Central memory CD8-positive, alpha-beta T cell (primary cell): Measurements from ENCODE around the gene LRMDA.

Experiments used
- ATAC-seq: fragments of 150-1000 bp; cut with Tn5 transposase; replicated peaks from 2 replicates; pipeline ENCODE4 v1.10.0; 2022; ENCODE audit warnings: mild to moderate bottlenecking, moderate FRiP score, moderate number of reproducible peaks; ENCODE audit not compliant: poor library complexity, severe bottlenecking; ENCODE audit errors: extremely low read depth
- DNase-seq, 2 donors: peaks; one replicate each; pipeline ENCODE4 v3.0.0; 2021; ENCODE audit warnings: low spot score in 2 of 2
- H3K27ac Mint-ChIP-seq: one replicate; pipeline ENCODE4 v1.8.0; 2022; ENCODE audit warnings: low read depth, mild to moderate bottlenecking, moderate library complexity, mixed read lengths
- H3K27me3 Mint-ChIP-seq: one replicate; pipeline ENCODE4 v1.8.0; 2022; ENCODE audit warnings: mixed read lengths
- H3K36me3 Mint-ChIP-seq: one replicate; pipeline ENCODE4 v1.8.0; 2022; ENCODE audit warnings: mild to moderate bottlenecking, moderate library complexity, mixed read lengths; ENCODE audit not compliant: insufficient read depth
- H3K4me1 Mint-ChIP-seq: one replicate; pipeline ENCODE4 v1.8.0; 2022; ENCODE audit warnings: mixed read lengths
- H3K4me3 Mint-ChIP-seq: one replicate; pipeline ENCODE4 v1.8.0; 2022; ENCODE audit warnings: mild to moderate bottlenecking, moderate library complexity, mixed read lengths
- H3K9me3 Mint-ChIP-seq: one replicate; pipeline ENCODE4 v1.8.0; 2022; ENCODE audit warnings: mixed read lengths

Gene LRMDA

GRCh38 chr10:76010703-76011102 is 579.3 kb downstream of the LRMDA start:
- Mint-ChIP-seq H3K36me3 (no peaks in the 10 kb centered on the region), H3K9me3 (no peaks in the 10 kb centered on the region), H3K27ac (no peak overlapping the region), H3K27me3 (no peaks in the 10 kb centered on the region), H3K4me3 (no peak overlapping the region), H3K4me1 (no peaks in the 10 kb centered on the region)
- no peak for DNase-seq
- ATAC-seq: no peak

- Mint-ChIP-seq H3K4me3 (no peak overlapping the region), H3K9me3 (no peaks in the 10 kb centered on the region), H3K27ac (no peak overlapping the region), H3K36me3 (no peaks in the 10 kb centered on the region), H3K4me1 (no peaks in the 10 kb centered on the region), H3K27me3 (no peaks in the 10 kb centered on the region)
- ATAC-seq: no peak
- DNase-seq: no peak
Observed at GRCh38 chr10:76012716-76013327, 581.4 kb downstream of the LRMDA start.

- no peak overlapping the region for H3K27ac Mint-ChIP-seq
- H3K9me3 Mint-ChIP-seq: no peaks in the 10 kb centered on the region
- no peaks in the 10 kb centered on the region for H3K4me1 Mint-ChIP-seq
- H3K36me3 Mint-ChIP-seq: no peaks in the 10 kb centered on the region
- DNase-seq (no peak), ATAC-seq (no peak)
- no peak overlapping the region for H3K4me3 Mint-ChIP-seq
- no peaks in the 10 kb centered on the region for H3K27me3 Mint-ChIP-seq
Observed at GRCh38 chr10:76015245-76015644, 583.8 kb downstream of the LRMDA start.

GRCh38 chr10:76017026-76017732 is 585.8 kb downstream of the LRMDA start:
- Mint-ChIP-seq H3K4me1 (no peaks in the 10 kb centered on the region), H3K36me3 (no peaks in the 10 kb centered on the region), H3K4me3 (no peak overlapping the region), H3K9me3 (no peaks in the 10 kb centered on the region), H3K27ac (no peak overlapping the region), H3K27me3 (no peaks in the 10 kb centered on the region)
- DNase-seq (no peak), ATAC-seq (no peak)

- H3K4me3 Mint-ChIP-seq: no peak overlapping the region
- H3K9me3 Mint-ChIP-seq: no peaks in the 10 kb centered on the region
- H3K4me1 Mint-ChIP-seq: no peaks in the 10 kb centered on the region
- ATAC-seq: no peak
- no peak overlapping the region for H3K27ac Mint-ChIP-seq
- no peaks in the 10 kb centered on the region for H3K27me3 Mint-ChIP-seq
- H3K36me3 Mint-ChIP-seq: no peaks in the 10 kb centered on the region
- DNase-seq: no peak
Observed at GRCh38 chr10:76017733-76018433, 586.5 kb downstream of the LRMDA start.

- no peak for ATAC-seq
- Mint-ChIP-seq H3K4me3 (no peak overlapping the region), H3K36me3 (no peaks in the 10 kb centered on the region), H3K4me1 (no peaks in the 10 kb centered on the region), H3K27me3 (no peaks in the 10 kb centered on the region), H3K9me3 (no peaks in the 10 kb centered on the region), H3K27ac (no peak overlapping the region)
- no peak for DNase-seq
Observed at GRCh38 chr10:76020630-76021029, 589.2 kb downstream of the LRMDA start.

- no peak for ATAC-seq
- Mint-ChIP-seq H3K36me3 (no peaks in the 10 kb centered on the region), H3K9me3 (no peaks in the 10 kb centered on the region), H3K27me3 (no peaks in the 10 kb centered on the region), H3K4me1 (no peaks in the 10 kb centered on the region), H3K27ac (no peak overlapping the region), H3K4me3 (no peak overlapping the region)
- DNase-seq: no peak
Observed at GRCh38 chr10:76021398-76021797, 590.0 kb downstream of the LRMDA start.

- no peaks in the 10 kb centered on the region for H3K9me3 Mint-ChIP-seq
Observed at GRCh38 chr10:76022366-76022765, 590.9 kb downstream of the LRMDA start.

GRCh38 chr10:76023007-76023406 is 591.6 kb downstream of the LRMDA start:
- Mint-ChIP-seq H3K4me3 (no peak overlapping the region), H3K27ac (no peak overlapping the region), H3K36me3 (no peaks in the 10 kb centered on the region), H3K9me3 (no peaks in the 10 kb centered on the region), H3K27me3 (no peaks in the 10 kb centered on the region), H3K4me1 (no peaks in the 10 kb centered on the region)
- ATAC-seq (no peak), DNase-seq (no peak)

More at GRCh38 chr10:76022366-76022765, 590.9 kb downstream of the LRMDA start:
- Mint-ChIP-seq H3K4me3 (no peak overlapping the region), H3K36me3 (no peaks in the 10 kb centered on the region), H3K27me3 (no peaks in the 10 kb centered on the region), H3K4me1 (no peaks in the 10 kb centered on the region), H3K27ac (no peak overlapping the region)
- no peak for ATAC-seq
- DNase-seq: no peak

GRCh38 chr10:76024460-76025123 is 593.2 kb downstream of the LRMDA start:
- H3K36me3 Mint-ChIP-seq: no peaks in the 10 kb centered on the region
- H3K4me1 Mint-ChIP-seq: no peaks in the 10 kb centered on the region
- DNase-seq (no peak), ATAC-seq (no peak)
- no peaks in the 10 kb centered on the region for H3K27me3 Mint-ChIP-seq
- no peaks in the 10 kb centered on the region for H3K9me3 Mint-ChIP-seq
- no peak overlapping the region for H3K27ac Mint-ChIP-seq
- H3K4me3 Mint-ChIP-seq: no peak overlapping the region

GRCh38 chr10:76025124-76025477 is 593.7 kb downstream of the LRMDA start:
- Mint-ChIP-seq H3K27me3 (no peaks in the 10 kb centered on the region), H3K9me3 (no peaks in the 10 kb centered on the region), H3K36me3 (no peaks in the 10 kb centered on the region), H3K4me3 (no peak overlapping the region), H3K27ac (no peak overlapping the region), H3K4me1 (no peaks in the 10 kb centered on the region)
- no peak for DNase-seq
- no peak for ATAC-seq

- DNase-seq (no peak), ATAC-seq (no peak)
- H3K27ac Mint-ChIP-seq: no peak overlapping the region
- H3K4me3 Mint-ChIP-seq: no peak overlapping the region
- no peaks in the 10 kb centered on the region for H3K9me3 Mint-ChIP-seq
- no peaks in the 10 kb centered on the region for H3K36me3 Mint-ChIP-seq
- no peaks in the 10 kb centered on the region for H3K27me3 Mint-ChIP-seq
- no peaks in the 10 kb centered on the region for H3K4me1 Mint-ChIP-seq
Observed at GRCh38 chr10:76026176-76026771, 594.9 kb downstream of the LRMDA start.
